GM23338 (cell line): Measurements from ENCODE around the gene ADCY7. TPM values are rescaled to one million over a fixed set of nuclear protein-coding genes. Genes with fewer than 3 reads are reported as not detected.

Experiments
- ATAC-seq: fragments of 200-7000 bp; cut with Tn5 transposase; 3 replicates; pipeline ENCODE4 v1.9.1; 2020
- DNase-seq: peaks from one replicate; pipeline ENCODE4 v3.0.0-alpha.2; 2015; ENCODE audit warnings: low spot score
- H2AFZ ChIP-seq: fragments of 200-600 bp; sonication (generic); 2 replicates; pipeline ENCODE4 v1.8.0; 2016; ENCODE audit warnings: antibody characterized with exemption, mild to moderate bottlenecking, moderate library complexity
- H3F3A ChIP-seq: fragments of 200-600 bp; sonication (generic); replicated peaks from 2 replicates; pipeline ENCODE4 v1.8.0; 2017; ENCODE audit warnings: antibody characterized with exemption, mixed run types, low read depth
- H3K27ac ChIP-seq: fragments of 200-600 bp; sonication (generic); 2 replicates; pipeline ENCODE4 v1.6.1; 2016; ENCODE audit warnings: low read depth
- H3K27me3 ChIP-seq: fragments of 200-600 bp; sonication (generic); 2 replicates; pipeline ENCODE4 v1.8.0; 2016; ENCODE audit warnings: mild to moderate bottlenecking, mixed run types, moderate library complexity; ENCODE audit not compliant: insufficient read depth
- H3K36me3 ChIP-seq: fragments of 200-600 bp; sonication (generic); 2 replicates; pipeline ENCODE4 v1.8.0; 2016; ENCODE audit warnings: mild to moderate bottlenecking; ENCODE audit not compliant: insufficient read depth
- H3K4me1 ChIP-seq: fragments of 200-600 bp; sonication (generic); 2 replicates; pipeline ENCODE4 v1.8.0; 2016; ENCODE audit warnings: mild to moderate bottlenecking, moderate library complexity; ENCODE audit not compliant: insufficient read depth
- H3K4me2 ChIP-seq: fragments of 200-600 bp; sonication (generic); 2 replicates; pipeline ENCODE4 v1.7.1; 2017; ENCODE audit warnings: mixed run types
- H3K4me3 ChIP-seq: fragments of 200-600 bp; sonication (generic); 2 replicates; pipeline ENCODE4 v1.6.1; 2016; ENCODE audit warnings: mixed run types
- H3K79me2 ChIP-seq: fragments of 200-600 bp; sonication (generic); replicated peaks from 2 replicates; pipeline ENCODE4 v1.8.0; 2017; ENCODE audit warnings: mild to moderate bottlenecking; ENCODE audit not compliant: insufficient read depth
- H3K9me2 ChIP-seq: fragments of 200-600 bp; sonication (generic); 2 replicates; pipeline ENCODE4 v1.8.0; 2017; ENCODE audit not compliant: insufficient read depth
- H4K20me1 ChIP-seq: fragments of 200-600 bp; sonication (generic); replicated peaks from 2 replicates; pipeline ENCODE4 v1.8.0; 2017; ENCODE audit warnings: mild to moderate bottlenecking; ENCODE audit not compliant: insufficient read depth
- H3K27ac Mint-ChIP-seq: 2 replicates; pipeline ENCODE4 v1.8.0; 2020; ENCODE audit warnings: inconsistent platforms, mild to moderate bottlenecking, moderate library complexity, mixed read lengths
- H3K27me3 Mint-ChIP-seq: 3 replicates; pipeline ENCODE4 v1.8.0; 2022; ENCODE audit warnings: low read depth, mild to moderate bottlenecking, moderate library complexity, mixed read lengths, inconsistent platforms; ENCODE audit not compliant: insufficient read depth, poor library complexity
- H3K36me3 Mint-ChIP-seq: 3 replicates; pipeline ENCODE4 v1.8.0; 2021; ENCODE audit warnings: low read depth, mild to moderate bottlenecking, inconsistent platforms, moderate library complexity, mixed read lengths
- H3K4me1 Mint-ChIP-seq: 3 replicates; pipeline ENCODE4 v1.8.0; 2020; ENCODE audit warnings: mild to moderate bottlenecking, inconsistent platforms, mixed read lengths
- H3K4me3 Mint-ChIP-seq: 3 replicates; pipeline ENCODE4 v1.8.0; 2021; ENCODE audit warnings: moderate library complexity, mild to moderate bottlenecking, inconsistent platforms, mixed read lengths
- H3K9me3 Mint-ChIP-seq: 3 replicates; pipeline ENCODE4 v1.8.0; 2020; ENCODE audit warnings: moderate library complexity, mild to moderate bottlenecking, inconsistent platforms, mixed read lengths
- CREB1 ChIP-seq: fragments of 250-450 bp; sonication (Bioruptor Pico); IDR thresholded peaks from 2 replicates; pipeline ENCODE4 v1.5.0; 2020; ENCODE audit warnings: low read depth, mild to moderate bottlenecking, moderate library complexity
- EZH2 ChIP-seq: fragments of 200-600 bp; sonication (generic); IDR thresholded peaks from one replicate; pipeline ENCODE4 v1.8.0; 2017; ENCODE audit warnings: antibody characterized with exemption, mild to moderate bottlenecking, low read depth; ENCODE audit not compliant: unreplicated experiment
- EZH2phosphoT487 ChIP-seq: fragments of 200-600 bp; sonication (generic); IDR thresholded peaks from one replicate; pipeline ENCODE4 v1.8.1; 2018; ENCODE audit warnings: antibody characterized with exemption; ENCODE audit not compliant: unreplicated experiment
- JUNB ChIP-seq: IDR thresholded peaks from one replicate; pipeline ENCODE4 v1.6.1; 2016; ENCODE audit warnings: antibody characterized with exemption; ENCODE audit not compliant: unreplicated experiment
- NANOG ChIP-seq: IDR thresholded peaks from 2 replicates; pipeline ENCODE4 v1.6.1; 2016; ENCODE audit warnings: antibody characterized with exemption, borderline replicate concordance
- POLR2AphosphoS5 ChIP-seq: IDR thresholded peaks from 2 replicates; pipeline ENCODE4 v1.6.1; 2016; ENCODE audit warnings: antibody characterized with exemption, low read depth
- STAT1 ChIP-seq: IDR thresholded peaks from one replicate; pipeline ENCODE4 v1.6.1; 2016; ENCODE audit warnings: antibody characterized with exemption; ENCODE audit not compliant: unreplicated experiment
- ZNF114 ChIP-seq: fragments of 250-450 bp; sonication (Bioruptor Pico); IDR thresholded peaks from 2 replicates; pipeline ENCODE4 v1.5.0; 2020; ENCODE audit warnings: mild to moderate bottlenecking, moderate library complexity
- ZNF331 ChIP-seq: fragments of 250-450 bp; sonication (Bioruptor Pico); IDR thresholded peaks from 2 replicates; pipeline ENCODE4 v1.5.0; 2020; ENCODE audit warnings: low read depth, mild to moderate bottlenecking, moderate library complexity
- polyA plus RNA-seq: library from polyadenylated mRNA; unstranded; fragments of >200 nt; fragmentation: Nextera tagmentation; extraction: Ambion mirVana; gene quantifications from 2 replicates; pipeline ENCODE4 v1.2.1, GENCODE V29; 2016
- total RNA-seq: library from RNA; depleted of rRNA; stranded (reverse); fragments of >200 nt; shearing (Covaris generic); gene quantifications from 2 replicates; pipeline ENCODE4 v1.2.3, GENCODE V29; 2014
- TF ChIP-seq, protein P1 (sequence below), 2 experiments: fragments of 200-600 bp in 1 of 2; sonication (generic) in 1 of 2; conservative IDR thresholded peaks; 2 replicates each; pipeline versions ENCODE4 v1.5.1 to v1.6.1; 2016 to 2017; ENCODE audit warnings: antibody characterized with exemption in 2 of 2, low read depth in 2 of 2, mild to moderate bottlenecking in 2 of 2, moderate library complexity in 1 of 2
- TF ChIP-seq, protein P2 (sequence below): fragments of 250-450 bp; sonication (Bioruptor Pico); IDR thresholded peaks from 2 replicates; pipeline ENCODE4 v1.5.0; 2020; ENCODE audit warnings: mild to moderate bottlenecking, moderate library complexity
- TF ChIP-seq, protein P3 (sequence below): IDR thresholded peaks from 2 replicates; pipeline ENCODE4 v1.6.1; 2016; ENCODE audit warnings: antibody characterized with exemption
- TF ChIP-seq, protein P4 (sequence below): IDR thresholded peaks from one replicate; pipeline ENCODE4 v1.6.1; 2018; ENCODE audit warnings: antibody characterized with exemption; ENCODE audit not compliant: unreplicated experiment

The ADCY7 gene
- total and polyA plus RNA-seq, 2 experiments from 2014 or later, result 2.4 to 10.5 TPM

DNA sequence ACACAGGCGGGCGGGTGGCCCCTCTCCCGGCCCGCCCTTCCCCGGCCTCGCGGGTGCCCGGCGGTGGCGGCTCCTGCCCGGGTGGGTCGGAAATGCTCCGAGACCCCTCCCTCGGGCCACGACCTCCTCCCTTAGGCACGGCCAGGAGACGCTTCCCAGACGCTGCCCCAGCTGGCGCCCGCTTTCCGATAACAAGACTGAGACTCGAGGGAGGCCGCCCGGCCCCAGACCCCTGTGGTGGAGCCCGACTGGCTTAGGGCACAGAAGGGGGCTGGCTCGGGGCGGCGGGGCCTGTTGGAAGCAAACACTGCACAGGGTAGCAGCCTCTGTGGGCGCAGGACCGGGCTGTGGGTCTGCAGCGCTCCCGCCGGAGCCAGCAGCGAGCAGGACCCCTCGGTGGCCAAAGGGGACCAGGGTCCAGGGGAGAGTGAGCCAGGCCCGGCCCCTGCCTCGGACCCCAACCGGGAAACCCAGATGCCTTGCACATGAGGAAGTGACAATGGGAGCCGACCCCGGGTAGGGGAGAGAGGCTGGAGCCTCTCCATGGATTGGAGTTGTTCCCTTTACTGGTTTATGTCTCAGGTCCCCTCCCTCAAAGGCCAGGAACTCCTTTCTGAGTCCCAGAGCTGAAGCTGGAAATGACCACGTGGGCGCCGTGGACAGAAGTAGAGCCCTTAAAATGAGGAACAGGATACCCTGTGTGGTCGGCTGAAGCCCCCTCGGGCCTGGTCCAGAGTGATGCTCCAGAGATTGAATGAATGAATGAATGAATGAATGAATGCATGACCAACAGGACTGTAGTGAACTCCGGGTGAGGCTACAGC, 19.8 kb upstream of the ADCY7 start:
- Histone ChIP-seq H3K4me3 (peak overlapping the region; percentile 80), H3K36me3 (no peaks in the 10 kb centered on the region), H3F3A (0 out of 2 replicates have a peak, but pooled peaks cover 11% of the 10 kb centered on the region), H3K9me2 (no peaks in the 10 kb centered on the region), H3K27ac (no peak overlapping the region), H3K4me2 (peak overlapping the region; percentile 89), H3K4me1 (peaks cover 24% of the 10 kb centered on the region), H4K20me1 (no peaks in the 10 kb centered on the region), H2AFZ (peak overlapping the region; percentile 96), H3K27me3 (peaks cover 18% of the 10 kb centered on the region), H3K79me2 (no peaks in the 10 kb centered on the region)
- Mint-ChIP-seq H3K4me3 (peak overlapping the region; percentile 69), H3K4me1 (peaks cover 26% of the 10 kb centered on the region), H3K27me3 (peaks cover 22% of the 10 kb centered on the region), H3K36me3 (no peaks in the 10 kb centered on the region; the same call in 2 of the 3 replicates), H3K9me3 (no peaks in the 10 kb centered on the region), H3K27ac (no peak overlapping the region)
- ATAC-seq, result peak; percentile 33
- DNase-seq, result peak; percentile 66
- TF ChIP-seq JUNB (no peak), EZH2phosphoT487 (no peak), NANOG (no peak), CREB1 (CRISPR knock-in tag) (no peak), ZNF331 (no peak), EZH2 (no peak), POLR2AphosphoS5 (no peak), STAT1 (no peak), ZNF114 (no peak)
- TF ChIP-seq, protein P1, sequence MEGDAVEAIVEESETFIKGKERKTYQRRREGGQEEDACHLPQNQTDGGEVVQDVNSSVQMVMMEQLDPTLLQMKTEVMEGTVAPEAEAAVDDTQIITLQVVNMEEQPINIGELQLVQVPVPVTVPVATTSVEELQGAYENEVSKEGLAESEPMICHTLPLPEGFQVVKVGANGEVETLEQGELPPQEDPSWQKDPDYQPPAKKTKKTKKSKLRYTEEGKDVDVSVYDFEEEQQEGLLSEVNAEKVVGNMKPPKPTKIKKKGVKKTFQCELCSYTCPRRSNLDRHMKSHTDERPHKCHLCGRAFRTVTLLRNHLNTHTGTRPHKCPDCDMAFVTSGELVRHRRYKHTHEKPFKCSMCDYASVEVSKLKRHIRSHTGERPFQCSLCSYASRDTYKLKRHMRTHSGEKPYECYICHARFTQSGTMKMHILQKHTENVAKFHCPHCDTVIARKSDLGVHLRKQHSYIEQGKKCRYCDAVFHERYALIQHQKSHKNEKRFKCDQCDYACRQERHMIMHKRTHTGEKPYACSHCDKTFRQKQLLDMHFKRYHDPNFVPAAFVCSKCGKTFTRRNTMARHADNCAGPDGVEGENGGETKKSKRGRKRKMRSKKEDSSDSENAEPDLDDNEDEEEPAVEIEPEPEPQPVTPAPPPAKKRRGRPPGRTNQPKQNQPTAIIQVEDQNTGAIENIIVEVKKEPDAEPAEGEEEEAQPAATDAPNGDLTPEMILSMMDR (conservative IDR thresholded peaks at IDR 0.05; ENCODE audit: low read depth in 2 of 2), result no peak
- TF ChIP-seq, protein P2, sequence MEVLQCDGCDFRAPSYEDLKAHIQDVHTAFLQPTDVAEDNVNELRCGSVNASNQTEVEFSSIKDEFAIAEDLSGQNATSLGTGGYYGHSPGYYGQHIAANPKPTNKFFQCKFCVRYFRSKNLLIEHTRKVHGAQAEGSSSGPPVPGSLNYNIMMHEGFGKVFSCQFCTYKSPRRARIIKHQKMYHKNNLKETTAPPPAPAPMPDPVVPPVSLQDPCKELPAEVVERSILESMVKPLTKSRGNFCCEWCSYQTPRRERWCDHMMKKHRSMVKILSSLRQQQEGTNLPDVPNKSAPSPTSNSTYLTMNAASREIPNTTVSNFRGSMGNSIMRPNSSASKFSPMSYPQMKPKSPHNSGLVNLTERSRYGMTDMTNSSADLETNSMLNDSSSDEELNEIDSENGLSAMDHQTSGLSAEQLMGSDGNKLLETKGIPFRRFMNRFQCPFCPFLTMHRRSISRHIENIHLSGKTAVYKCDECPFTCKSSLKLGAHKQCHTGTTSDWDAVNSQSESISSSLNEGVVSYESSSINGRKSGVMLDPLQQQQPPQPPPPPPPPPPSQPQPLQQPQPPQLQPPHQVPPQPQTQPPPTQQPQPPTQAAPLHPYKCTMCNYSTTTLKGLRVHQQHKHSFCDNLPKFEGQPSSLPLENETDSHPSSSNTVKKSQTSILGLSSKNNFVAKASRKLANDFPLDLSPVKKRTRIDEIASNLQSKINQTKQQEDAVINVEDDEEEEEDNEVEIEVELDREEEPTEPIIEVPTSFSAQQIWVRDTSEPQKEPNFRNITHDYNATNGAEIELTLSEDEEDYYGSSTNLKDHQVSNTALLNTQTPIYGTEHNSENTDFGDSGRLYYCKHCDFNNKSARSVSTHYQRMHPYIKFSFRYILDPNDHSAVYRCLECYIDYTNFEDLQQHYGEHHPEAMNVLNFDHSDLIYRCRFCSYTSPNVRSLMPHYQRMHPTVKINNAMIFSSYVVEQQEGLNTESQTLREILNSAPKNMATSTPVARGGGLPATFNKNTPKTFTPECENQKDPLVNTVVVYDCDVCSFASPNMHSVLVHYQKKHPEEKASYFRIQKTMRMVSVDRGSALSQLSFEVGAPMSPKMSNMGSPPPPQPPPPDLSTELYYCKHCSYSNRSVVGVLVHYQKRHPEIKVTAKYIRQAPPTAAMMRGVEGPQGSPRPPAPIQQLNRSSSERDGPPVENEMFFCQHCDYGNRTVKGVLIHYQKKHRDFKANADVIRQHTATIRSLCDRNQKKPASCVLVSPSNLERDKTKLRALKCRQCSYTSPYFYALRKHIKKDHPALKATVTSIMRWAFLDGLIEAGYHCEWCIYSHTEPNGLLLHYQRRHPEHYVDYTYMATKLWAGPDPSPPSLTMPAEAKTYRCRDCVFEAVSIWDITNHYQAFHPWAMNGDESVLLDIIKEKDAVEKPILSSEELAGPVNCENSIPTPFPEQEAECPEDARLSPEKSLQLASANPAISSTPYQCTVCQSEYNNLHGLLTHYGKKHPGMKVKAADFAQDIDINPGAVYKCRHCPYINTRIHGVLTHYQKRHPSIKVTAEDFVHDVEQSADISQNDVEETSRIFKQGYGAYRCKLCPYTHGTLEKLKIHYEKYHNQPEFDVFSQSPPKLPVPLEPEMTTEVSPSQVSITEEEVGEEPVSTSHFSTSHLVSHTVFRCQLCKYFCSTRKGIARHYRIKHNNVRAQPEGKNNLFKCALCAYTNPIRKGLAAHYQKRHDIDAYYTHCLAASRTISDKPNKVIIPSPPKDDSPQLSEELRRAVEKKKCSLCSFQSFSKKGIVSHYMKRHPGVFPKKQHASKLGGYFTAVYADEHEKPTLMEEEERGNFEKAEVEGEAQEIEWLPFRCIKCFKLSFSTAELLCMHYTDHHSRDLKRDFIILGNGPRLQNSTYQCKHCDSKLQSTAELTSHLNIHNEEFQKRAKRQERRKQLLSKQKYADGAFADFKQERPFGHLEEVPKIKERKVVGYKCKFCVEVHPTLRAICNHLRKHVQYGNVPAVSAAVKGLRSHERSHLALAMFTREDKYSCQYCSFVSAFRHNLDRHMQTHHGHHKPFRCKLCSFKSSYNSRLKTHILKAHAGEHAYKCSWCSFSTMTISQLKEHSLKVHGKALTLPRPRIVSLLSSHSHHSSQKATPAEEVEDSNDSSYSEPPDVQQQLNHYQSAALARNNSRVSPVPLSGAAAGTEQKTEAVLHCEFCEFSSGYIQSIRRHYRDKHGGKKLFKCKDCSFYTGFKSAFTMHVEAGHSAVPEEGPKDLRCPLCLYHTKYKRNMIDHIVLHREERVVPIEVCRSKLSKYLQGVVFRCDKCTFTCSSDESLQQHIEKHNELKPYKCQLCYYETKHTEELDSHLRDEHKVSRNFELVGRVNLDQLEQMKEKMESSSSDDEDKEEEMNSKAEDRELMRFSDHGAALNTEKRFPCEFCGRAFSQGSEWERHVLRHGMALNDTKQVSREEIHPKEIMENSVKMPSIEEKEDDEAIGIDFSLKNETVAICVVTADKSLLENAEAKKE (CRISPR knock-in tag), result no peak
- TF ChIP-seq, protein P3, sequence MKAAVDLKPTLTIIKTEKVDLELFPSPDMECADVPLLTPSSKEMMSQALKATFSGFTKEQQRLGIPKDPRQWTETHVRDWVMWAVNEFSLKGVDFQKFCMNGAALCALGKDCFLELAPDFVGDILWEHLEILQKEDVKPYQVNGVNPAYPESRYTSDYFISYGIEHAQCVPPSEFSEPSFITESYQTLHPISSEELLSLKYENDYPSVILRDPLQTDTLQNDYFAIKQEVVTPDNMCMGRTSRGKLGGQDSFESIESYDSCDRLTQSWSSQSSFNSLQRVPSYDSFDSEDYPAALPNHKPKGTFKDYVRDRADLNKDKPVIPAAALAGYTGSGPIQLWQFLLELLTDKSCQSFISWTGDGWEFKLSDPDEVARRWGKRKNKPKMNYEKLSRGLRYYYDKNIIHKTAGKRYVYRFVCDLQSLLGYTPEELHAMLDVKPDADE, result no peak
- TF ChIP-seq, protein P4, sequence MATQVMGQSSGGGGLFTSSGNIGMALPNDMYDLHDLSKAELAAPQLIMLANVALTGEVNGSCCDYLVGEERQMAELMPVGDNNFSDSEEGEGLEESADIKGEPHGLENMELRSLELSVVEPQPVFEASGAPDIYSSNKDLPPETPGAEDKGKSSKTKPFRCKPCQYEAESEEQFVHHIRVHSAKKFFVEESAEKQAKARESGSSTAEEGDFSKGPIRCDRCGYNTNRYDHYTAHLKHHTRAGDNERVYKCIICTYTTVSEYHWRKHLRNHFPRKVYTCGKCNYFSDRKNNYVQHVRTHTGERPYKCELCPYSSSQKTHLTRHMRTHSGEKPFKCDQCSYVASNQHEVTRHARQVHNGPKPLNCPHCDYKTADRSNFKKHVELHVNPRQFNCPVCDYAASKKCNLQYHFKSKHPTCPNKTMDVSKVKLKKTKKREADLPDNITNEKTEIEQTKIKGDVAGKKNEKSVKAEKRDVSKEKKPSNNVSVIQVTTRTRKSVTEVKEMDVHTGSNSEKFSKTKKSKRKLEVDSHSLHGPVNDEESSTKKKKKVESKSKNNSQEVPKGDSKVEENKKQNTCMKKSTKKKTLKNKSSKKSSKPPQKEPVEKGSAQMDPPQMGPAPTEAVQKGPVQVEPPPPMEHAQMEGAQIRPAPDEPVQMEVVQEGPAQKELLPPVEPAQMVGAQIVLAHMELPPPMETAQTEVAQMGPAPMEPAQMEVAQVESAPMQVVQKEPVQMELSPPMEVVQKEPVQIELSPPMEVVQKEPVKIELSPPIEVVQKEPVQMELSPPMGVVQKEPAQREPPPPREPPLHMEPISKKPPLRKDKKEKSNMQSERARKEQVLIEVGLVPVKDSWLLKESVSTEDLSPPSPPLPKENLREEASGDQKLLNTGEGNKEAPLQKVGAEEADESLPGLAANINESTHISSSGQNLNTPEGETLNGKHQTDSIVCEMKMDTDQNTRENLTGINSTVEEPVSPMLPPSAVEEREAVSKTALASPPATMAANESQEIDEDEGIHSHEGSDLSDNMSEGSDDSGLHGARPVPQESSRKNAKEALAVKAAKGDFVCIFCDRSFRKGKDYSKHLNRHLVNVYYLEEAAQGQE, result no peak
